ENCODE measurements around the gene ZMYND11. TPM values are rescaled to one million over a fixed set of nuclear protein-coding genes. Genes with fewer than 3 reads are reported as not detected.
"Not testable (repeated sequence)": the region's sequence is repeated elsewhere in the genome, so short reads cannot be mapped to it uniquely, and the experiment has no call there.

The ZMYND11 gene
- polyA plus RNA-seq, 3 donors: 105 to 110 (median 106) TPM

DNA sequence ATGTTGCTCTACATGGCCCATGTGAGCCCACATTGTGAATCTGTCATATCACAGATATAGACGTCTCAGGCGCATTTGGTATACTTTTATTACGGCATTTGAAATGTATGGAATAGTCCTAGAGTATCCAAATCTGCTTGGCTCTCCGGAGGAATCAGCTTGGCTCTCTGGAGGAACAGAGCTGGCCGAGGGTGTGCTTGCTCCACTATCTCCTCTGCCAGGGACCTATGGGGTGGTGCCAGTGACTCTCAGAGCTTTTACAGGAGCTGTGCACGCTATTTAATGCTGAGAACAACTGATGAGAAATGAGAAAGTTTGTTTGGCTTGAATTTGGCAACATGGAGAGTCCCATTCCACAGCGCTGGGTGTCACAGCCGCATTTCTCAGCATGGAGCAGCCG, 144.0 kb downstream of the ZMYND11 start:
- DNase-seq (ENCODE audit: low read depth in 3 of 3, low spot score in 2 of 3): no peak

DNA sequence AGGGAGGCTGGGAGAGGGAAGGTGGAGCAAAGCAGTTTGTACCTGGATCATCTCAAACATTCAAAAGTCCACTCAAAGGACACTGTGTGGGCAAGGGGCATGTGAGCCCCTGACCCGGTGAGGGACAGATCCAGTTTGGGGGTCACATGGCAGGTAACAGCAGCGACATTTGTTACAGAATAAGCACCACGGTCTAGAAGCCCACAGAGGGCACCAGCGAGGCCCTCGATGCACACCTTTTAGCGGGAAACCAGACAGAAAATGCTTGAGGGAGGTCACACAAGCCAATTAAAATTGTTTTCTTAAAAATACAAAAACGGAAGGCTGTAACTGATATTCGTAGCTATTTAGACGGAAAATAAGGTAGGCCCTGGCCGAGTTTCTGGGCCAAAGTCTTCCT, 144.4 kb downstream of the ZMYND11 start:
- DNase-seq (ENCODE audit: low read depth in 3 of 3, low spot score in 2 of 3): no peak

GRCh38 chr10:282294-283139, 147.3 kb downstream of the ZMYND11 start:
- no peak for DNase-seq (ENCODE audit: low read depth in 3 of 3, low spot score in 2 of 3)

DNA sequence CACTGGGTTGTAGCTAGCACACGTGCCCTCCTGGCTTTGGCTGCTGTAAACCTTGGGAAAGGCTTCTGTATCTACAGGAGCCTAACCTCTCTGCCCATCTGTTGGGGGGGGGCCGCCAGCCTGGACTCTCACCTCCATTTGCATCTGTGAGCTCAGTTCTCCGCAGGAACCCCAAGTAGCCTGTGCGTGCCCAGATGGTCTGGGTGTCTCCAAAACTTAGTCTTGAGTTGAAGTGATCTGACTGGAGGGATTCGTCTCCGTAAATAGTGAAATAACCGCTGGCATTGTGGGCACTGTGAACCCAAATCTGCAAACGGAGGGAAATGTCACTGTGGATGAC, 147.9 kb downstream of the ZMYND11 start:
- no peak for DNase-seq (ENCODE audit: low read depth in 3 of 3, low spot score in 2 of 3)

DNA sequence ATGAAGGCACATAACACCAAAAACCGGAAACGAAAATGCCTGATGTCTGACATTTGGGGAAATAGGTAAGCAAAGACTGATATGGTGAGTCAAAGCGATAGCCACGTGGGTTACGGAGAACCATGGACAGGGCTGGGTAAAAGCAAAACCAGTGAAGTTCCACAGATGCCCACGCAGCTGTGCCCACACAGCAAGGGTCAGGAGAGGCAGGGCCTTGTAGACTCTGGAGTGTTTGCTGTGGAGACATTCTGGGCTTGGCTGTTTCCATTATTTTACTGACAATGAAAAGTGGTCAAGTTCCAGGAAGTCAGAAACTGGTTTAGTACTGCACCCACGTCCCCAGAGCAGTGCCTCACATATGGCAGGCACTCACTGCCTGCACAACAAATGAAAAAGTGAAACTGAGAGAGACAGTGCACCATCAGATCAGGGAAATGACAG, 148.7 kb downstream of the ZMYND11 start:
- no peak for DNase-seq (ENCODE audit: low read depth in 3 of 3, low spot score in 2 of 3)

DNA sequence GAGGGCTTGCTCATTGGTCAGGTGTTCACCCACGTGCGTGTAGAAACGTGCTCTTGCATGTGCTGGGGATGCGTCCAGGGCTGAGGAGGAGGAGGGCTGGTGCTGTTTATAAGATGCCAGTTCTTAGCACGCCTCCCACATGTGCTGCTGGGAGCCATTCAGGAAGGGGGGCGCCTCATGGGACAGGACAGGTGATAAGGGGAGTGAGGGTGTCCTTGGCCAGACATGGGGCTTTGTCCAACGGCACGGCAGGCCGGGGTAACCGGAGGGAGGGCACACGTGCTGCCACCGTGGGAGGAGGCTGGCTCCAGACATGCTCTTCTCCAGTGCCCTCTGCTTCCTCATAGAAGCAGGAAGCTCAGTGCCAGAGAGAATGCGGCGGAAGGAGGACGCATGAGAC, 150.0 kb downstream of the ZMYND11 start:
- DNase-seq (ENCODE audit: low read depth in 3 of 3, low spot score in 2 of 3): no peak

- DNase-seq (ENCODE audit: low read depth in 3 of 3, low spot score in 2 of 3): no peak
These were observed 151.9 kb downstream of the ZMYND11 start for GRCh38 chr10:287026-287709.

GRCh38 chr10:287814-288213, 152.6 kb downstream of the ZMYND11 start:
- no peak for DNase-seq (ENCODE audit: low read depth in 3 of 3, low spot score in 2 of 3)

- DNase-seq (ENCODE audit: low read depth in 3 of 3, low spot score in 2 of 3): no peak
These were observed 153.3 kb downstream of the ZMYND11 start for GRCh38 chr10:288316-289200.

DNA sequence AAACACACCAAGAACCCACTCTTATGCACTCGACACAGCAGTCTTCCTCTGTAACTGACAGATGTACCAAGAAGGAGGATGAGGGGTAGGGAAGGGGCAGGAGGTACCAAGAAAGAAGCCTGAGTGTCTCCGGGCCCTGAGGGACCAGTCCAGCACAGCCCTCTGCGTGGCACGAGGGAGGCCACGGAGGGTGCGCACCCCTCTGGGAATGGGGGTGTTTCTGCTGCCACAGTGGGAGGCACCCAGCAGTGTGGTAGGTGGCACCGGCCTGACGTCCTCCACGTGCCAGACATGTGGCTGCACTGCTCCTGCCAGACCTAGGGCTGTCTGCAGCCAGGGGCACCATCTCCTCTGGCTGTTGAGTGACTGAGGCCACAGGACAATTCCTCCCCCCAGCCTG, 154.3 kb downstream of the ZMYND11 start:
- DNase-seq (ENCODE audit: low read depth in 3 of 3, low spot score in 2 of 3): no peak

DNA sequence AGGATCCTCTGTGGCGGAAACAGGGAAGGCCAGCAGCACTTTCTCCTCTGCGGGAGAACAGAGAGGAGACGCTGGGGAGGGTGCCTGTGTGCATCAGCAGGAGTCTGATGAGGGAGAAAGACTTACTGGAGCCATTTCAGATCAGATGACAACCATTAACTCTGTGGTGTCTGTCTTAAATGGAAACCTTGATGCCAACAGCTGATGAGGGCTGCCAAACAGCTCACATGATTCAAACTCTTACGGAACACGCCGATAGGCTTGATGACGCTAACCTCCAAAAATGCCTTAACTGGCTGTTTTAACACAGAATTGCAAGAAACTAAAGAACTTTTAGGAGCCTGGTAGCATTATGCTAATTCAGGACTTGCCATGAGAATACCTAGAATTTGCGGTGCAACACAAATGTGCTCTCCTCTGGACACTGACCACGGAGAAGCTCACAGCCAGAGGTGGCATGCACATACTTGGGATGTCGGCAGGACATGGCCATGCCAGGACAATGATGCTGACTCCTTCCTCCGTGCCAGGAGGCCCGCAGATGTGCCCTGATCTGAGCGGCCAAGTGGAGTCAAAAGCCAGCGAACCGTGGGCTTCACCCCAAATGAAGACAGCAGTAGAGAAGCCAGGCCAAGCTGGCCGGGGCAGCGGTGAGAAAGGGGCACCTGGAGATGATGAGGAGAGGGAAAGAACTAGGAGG, 154.9 kb downstream of the ZMYND11 start:
- DNase-seq (ENCODE audit: low read depth in 3 of 3, low spot score in 2 of 3): no peak

DNA sequence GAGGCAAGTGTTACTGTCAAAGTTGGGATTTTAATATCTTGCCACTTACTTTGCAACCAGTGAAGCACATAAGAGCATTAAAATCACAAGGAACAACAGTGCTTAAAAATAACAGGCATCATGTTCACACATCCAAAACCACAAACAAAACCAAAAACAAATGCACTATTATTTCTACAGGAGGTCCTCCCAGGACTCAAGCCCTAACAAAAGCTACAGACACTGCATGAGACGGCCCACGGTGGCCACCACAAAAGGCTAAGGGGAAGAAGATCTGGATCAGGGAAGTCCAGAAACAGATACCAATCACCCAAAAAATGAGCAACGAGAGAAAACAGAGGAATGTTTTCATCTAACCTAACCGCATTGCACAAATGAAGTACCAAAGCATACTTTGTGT, 158.4 kb downstream of the ZMYND11 start:
- DNase-seq (ENCODE audit: low read depth in 3 of 3, low spot score in 2 of 3): no peak

GRCh38 chr10:297567-297966, 162.3 kb downstream of the ZMYND11 start:
- DNase-seq (ENCODE audit: low read depth in 3 of 3, low spot score in 2 of 3): no peak

DNA sequence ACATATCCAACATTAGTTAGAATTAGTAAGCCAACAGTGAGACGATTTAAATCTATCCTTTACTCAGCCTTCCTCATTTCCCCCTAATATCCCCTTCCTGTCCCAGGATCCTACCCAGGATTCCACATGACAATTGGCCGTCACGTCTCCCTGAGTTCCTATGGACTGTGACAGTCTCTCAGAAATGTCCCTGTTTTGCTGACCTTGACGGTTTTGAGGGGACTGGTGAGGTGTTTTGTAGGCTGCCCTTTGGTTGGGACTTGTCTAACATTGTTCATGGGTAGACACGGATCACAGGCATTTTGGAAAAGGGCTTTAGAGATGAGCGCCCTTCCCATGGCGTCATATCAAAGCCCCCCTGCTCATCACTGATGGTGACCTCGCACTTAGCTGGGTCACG, 162.8 kb downstream of the ZMYND11 start:
- DNase-seq (ENCODE audit: low read depth in 3 of 3, low spot score in 2 of 3): no peak

- no peak for DNase-seq (ENCODE audit: low read depth in 3 of 3, low spot score in 2 of 3)
These were observed 164.3 kb downstream of the ZMYND11 start for GRCh38 chr10:299512-299911.

DNA sequence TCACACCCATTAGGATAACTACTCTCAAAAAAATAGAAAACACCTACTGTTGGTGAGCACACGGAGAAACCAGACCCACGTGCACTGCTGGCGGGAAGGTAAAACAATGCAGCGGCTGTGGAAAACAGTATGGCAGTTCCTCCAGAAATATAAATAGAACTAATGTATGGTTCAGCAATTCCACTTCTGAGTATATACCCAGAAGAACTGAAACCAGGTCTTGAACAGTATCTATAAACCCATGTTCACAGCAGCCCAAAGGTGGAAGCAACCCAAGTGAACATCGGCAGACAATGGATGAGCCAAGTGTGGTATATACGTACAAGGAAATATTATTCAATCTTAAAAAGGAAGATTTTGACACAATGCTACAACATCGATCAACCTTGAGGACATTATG, 164.7 kb downstream of the ZMYND11 start:
- DNase-seq (ENCODE audit: low read depth in 3 of 3, low spot score in 2 of 3): no peak

- DNase-seq (ENCODE audit: low read depth in 3 of 3, low spot score in 2 of 3): not testable (repeated sequence)
These were observed 165.3 kb downstream of the ZMYND11 start for GRCh38 chr10:300580-300979.

GRCh38 chr10:301536-301935, 166.3 kb downstream of the ZMYND11 start:
- DNase-seq (ENCODE audit: low read depth in 3 of 3, low spot score in 2 of 3): no peak

Data from right renal cortex interstitium (tissue), 3 donors.